Activated CD4-positive, alpha-beta T cell treated with anti-CD3 and anti-CD28 coated beads, Interleukin-2, amount 50 U/mL, for 1 hour (primary cell): Measurements from ENCODE around the gene WSCD1.

ENCODE experiments used
- DNase-seq: peaks from one replicate; pipeline ENCODE4 v3.0.0-alpha.2; 2020

Gene WSCD1

GRCh38 chr17:6163612-6164333 is 93.6 kb downstream of the WSCD1 start:
- no peak for DNase-seq

- no peak for DNase-seq
These were observed 94.8 kb downstream of the WSCD1 start for GRCh38 chr17:6164996-6165395.

- no peak for DNase-seq
These were observed 95.6 kb downstream of the WSCD1 start for GRCh38 chr17:6165806-6166205.

DNA sequence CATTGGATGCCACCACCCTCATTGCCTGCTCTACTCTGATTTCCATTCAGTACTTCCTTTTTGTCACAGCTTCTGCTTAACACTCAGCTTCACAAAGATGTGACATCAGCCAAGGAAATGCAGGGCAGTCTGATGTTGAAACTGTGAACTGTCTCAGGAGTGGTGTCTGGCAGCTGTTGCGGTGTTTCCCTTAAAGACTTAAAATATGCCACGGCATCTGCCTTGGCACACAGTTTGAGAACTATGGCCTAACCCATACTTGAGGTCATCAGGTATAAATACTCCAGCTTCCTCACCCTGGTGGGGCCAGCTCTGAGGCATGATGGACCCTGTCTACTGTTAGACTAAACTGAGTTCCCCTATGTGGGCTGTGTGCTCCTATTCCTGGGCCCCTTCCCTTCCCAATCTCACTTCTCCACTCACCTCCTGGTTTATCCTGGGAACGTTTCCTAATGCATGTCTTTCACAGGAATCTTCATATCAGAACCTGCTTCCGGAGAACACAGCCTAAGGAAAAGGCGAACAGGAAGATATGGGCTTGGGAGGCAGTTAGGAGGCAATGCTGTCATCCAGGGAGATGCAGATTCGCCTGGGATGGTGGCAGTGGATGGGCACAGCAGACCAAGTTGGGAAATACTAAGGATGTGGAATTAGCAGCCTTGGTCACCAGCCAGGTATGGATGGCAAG is 96.5 kb downstream of the WSCD1 start:
- DNase-seq: no peak

DNA sequence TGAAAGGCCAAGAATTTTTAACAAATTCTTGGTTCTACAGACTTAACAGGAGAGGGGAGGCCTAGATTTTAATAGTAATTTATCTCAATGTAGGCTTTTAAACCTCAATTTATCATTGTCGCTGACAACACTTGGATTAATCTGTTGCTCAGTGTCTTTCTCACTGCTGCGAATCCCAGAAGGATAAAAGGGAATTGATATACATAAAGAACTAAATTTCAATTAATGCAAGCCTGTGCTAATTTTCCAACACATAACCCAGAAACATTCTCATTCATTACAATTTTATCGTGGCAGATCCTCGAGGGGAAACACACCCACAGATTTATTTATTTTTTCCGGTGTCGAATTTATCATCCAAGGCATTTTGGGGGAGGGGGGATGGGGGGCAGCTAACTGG is 98.1 kb downstream of the WSCD1 start:
- no peak for DNase-seq

DNA sequence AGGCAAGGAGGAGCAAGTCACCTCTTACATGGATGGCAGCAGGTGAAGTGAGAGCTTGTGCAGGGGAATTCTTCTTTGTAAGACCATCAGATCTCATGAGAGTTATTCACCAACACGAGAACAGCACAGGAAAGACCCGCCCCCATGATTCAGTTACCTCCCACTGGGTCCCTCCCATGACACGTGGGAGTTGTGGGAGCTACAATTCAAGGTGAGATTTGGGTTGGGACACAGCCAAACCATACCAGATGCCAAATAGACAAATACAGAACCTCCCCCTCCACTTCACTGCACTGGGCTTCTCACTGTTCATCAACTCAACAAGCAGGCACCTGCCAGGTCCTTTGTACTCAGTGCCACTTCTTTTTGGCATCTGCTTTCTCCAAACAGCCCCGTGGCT is 100.2 kb downstream of the WSCD1 start:
- no peak for DNase-seq

- DNase-seq: no peak
These were observed 102.6 kb downstream of the WSCD1 start for GRCh38 chr17:6172642-6173330.

GRCh38 chr17:6173653-6174052 is 103.5 kb downstream of the WSCD1 start:
- no peak for DNase-seq
